ENCODE data around the gene POLR2B. TPM values are rescaled to one million over a fixed set of nuclear protein-coding genes. Genes with fewer than 3 reads are reported as not detected.
"Not testable (repeated sequence)": the region's sequence is repeated elsewhere in the genome, so short reads cannot be mapped to it uniquely, and the experiment has no call there.

POLR2B gene
- total RNA-seq, 1 donor from 2014 or later = 80.9 TPM

GRCh38 chr4:56986192-56986591, 7.5 kb downstream of the POLR2B start:
- DNase-seq (ENCODE audit: extremely low read depth, low read depth, low spot score) = no peak

DNA sequence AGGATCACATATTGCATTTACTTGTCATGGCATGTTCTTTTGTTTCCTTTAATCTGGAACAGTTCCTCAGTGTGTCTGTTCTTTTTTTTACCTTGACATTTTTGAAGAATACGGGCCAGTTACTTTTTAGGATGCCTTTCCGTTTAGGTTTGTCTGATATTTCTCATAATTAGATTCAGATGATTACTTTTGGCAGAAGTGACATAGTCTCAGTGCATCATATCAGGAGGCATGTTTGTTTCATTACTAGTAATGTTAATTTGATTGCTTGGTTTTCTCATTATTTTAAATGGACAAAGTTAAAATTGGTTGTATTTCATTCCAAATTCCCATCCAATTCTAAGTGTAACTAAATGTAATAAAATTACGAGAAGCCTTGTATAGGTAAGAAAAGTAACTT, 8.3 kb downstream of the POLR2B start:
- DNase-seq (ENCODE audit: extremely low read depth, low read depth, low spot score) = no peak

DNA sequence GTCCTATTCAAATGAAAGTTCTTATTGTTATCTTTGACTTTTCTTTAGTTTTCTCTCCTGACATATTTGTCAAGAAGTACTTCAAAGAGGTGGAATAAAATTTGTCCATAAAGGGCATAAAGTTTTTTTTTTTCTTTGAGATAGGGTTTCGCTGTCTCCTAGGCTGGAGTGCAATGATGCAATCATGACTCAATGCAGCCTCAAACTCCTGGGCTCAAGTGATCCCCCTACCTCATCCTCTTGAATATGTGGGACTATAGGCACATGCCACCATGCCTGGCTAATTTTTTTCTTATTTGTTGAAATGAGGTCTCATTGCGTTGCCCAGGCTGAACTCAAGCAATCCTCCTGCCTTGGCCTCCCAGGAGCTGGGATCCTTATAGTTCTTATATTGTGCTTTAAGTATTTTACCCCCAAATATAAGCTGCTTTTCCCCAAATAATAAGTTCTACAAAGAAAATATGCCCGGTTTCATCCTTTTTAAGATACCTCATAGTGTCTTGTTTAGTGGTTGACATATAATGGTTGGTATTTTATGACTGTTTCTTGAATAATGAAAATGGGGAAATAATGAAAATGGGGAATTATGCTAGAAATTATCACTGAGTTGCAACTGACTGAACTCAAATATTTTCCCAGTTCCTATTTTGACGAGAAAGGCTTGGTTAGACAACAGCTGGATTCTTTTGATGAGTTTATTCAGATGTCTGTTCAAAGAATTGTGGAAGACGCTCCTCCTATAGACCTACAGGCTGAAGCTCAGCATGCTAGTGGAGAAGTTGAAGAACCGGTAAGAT, 11.6 kb downstream of the POLR2B start:
- DNase-seq (ENCODE audit: extremely low read depth, low read depth, low spot score) = no peak

- DNase-seq (ENCODE audit: extremely low read depth, low read depth, low spot score) = peak; percentile 64
Observed at GRCh38 chr4:56995525-56995924, 16.8 kb downstream of the POLR2B start.

GRCh38 chr4:56999751-57000150, 21.1 kb downstream of the POLR2B start:
- no peak for DNase-seq (ENCODE audit: extremely low read depth, low read depth, low spot score)

- no peak for DNase-seq (ENCODE audit: extremely low read depth, low read depth, low spot score)
Observed at GRCh38 chr4:57013543-57014120, 34.9 kb downstream of the POLR2B start.

DNA sequence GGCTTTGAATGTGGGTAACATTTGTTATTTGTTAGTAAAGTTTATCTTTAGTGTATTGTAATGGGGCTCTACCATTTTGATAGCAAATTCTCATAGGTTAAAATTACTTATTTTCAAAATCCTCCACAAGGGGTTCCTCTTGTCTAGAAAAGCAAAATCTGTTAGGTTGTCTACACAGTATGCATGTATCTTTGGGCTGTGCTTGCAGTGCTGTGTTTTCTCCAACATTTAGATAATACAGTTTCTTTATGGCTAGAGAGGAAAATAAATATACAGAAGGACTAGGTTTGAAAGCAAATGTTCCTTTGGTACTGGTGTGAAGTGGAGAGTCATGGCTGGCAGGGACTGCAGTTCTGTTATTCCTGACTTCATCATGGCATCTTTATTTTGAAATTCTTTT, 40.3 kb downstream of the POLR2B start:
- DNase-seq (ENCODE audit: extremely low read depth, low read depth, low spot score) = no peak

GRCh38 chr4:57020467-57021101, 41.9 kb downstream of the POLR2B start:
- DNase-seq (ENCODE audit: extremely low read depth, low read depth, low spot score) = peak; percentile 89

DNA sequence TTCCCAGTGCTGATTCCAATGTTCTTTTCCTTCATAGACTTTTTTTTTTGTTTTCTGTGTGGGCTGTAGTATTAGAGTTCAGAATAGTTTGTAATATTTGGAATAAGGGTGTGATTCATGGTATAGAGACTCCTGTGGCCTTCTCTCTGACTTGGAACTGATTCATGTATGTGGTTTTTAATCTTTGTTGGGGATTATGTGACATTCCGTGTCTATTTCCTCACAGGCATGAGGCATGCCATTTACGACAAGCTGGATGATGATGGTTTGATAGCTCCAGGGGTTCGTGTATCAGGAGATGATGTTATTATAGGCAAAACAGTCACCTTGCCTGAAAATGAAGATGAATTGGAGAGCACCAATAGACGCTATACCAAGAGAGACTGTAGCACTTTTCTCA, 44.4 kb downstream of the POLR2B start:
- DNase-seq (ENCODE audit: extremely low read depth, low read depth, low spot score) = no peak

GRCh38 chr4:57034520-57034919, 55.8 kb downstream of the POLR2B start:
- no peak for DNase-seq (ENCODE audit: extremely low read depth, low read depth, low spot score)

- no peak for DNase-seq (ENCODE audit: extremely low read depth, low read depth, low spot score)
Observed at GRCh38 chr4:57037982-57038604, 59.4 kb downstream of the POLR2B start.

- no peak for DNase-seq (ENCODE audit: extremely low read depth, low read depth, low spot score)
Observed at GRCh38 chr4:57039345-57039744, 60.6 kb downstream of the POLR2B start.

GRCh38 chr4:57040510-57040909, 61.8 kb downstream of the POLR2B start:
- no peak for DNase-seq (ENCODE audit: extremely low read depth, low read depth, low spot score)

DNA sequence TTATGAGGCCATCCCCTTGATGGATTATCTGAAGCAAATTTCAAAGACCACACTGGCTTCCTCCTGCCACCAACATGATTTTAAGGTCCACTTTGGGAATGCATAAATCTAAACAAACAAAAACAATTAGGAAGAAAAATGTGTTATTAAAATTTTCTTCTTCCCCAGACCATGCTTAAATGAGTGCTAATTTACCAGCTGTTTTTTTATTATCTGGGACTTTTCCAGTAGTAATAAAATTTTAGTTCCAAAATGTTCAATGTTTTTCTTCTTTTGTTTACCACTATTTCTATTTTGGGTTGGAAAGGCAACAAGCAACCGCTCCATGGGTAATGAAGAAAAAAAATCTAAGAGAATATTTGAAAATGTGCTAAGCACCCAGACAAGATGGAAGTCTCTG, 62.3 kb downstream of the POLR2B start:
- no peak for DNase-seq (ENCODE audit: extremely low read depth, low read depth, low spot score)

DNA sequence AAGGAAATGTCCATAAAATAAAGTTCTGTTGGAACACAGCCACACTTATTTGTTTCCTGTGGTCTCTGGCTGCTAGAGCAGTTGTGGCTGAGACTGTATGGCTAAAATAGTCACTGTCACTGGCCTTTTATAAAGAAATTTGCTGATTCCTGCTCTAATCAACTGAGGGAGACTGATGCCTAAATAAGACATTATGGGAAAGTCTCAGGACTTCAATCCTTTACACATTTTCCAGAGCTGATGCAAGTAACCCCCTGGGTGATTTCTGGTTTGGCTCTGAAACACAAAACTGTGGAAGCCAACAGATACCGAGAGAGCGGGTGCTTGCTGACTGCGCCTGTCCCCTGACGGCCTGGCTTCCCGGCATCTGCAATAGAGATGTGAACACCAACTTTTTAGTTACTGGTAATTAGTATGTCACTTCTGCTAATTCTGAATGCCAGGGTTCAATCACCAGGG, 64.0 kb downstream of the POLR2B start:
- no peak for DNase-seq (ENCODE audit: extremely low read depth, low read depth, low spot score)

GRCh38 chr4:57043347-57044251, 64.9 kb downstream of the POLR2B start:
- DNase-seq (ENCODE audit: extremely low read depth, low read depth, low spot score) = no peak

DNA sequence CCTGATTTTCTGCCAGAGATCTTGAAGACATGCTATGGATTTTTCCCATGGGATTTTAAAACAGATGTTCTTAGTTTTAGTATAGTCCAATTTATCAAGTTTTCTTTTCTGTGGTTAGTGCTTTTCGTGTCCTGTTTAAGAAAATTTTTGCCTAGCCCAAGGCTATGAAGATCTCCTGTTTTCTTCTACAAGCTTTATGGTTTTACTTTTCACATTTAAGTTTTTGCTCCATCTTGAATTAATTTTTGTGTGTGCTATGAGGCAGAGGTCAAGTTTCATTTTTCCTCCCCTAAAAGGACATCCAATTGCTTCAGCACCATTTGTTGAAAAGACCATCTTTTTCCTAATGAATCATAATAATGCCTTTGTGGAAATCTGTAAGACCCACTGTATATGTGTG, 65.6 kb downstream of the POLR2B start:
- no peak for DNase-seq (ENCODE audit: extremely low read depth, low read depth, low spot score)

DNA sequence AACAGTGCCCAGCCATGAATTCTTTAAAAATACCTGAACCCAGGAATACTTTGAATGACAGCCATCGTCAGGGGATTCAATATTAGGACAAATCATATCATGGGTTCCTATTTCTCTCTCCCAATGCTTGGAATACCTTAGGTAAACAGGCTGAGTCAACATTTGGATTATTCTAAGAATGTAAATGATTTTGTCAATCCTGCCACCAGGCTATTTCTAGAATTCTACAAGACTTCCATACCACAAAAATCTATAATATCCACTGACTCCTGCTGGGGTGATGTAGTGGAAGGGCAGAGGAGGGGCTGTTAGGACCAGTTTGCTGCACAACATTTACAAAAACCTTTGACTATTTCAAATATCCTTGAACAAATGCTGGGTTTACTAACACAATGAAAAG, 66.3 kb downstream of the POLR2B start:
- no peak for DNase-seq (ENCODE audit: extremely low read depth, low read depth, low spot score)

DNA sequence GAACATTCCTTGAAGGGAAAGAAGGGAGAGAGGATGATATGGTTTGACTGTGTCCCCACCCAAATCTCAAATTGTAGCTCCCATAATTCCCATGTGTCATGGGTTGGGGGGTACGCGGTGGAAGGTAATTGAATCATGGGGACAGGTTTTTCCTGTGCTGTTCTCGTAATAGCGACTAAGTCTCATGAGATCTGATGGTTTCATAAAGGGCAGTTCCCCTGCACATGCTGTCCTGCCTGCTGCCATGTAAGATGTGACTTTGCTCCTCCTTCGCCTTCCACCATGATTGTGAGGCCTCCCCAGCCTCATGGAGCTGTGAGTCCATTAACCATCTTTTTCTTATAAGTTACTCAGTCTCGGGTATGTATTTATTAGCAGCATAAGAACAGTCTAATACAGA, 68.3 kb downstream of the POLR2B start:
- DNase-seq (ENCODE audit: extremely low read depth, low read depth, low spot score) = not testable (repeated sequence)

GRCh38 chr4:57048590-57049304, 70.1 kb downstream of the POLR2B start:
- no peak for DNase-seq (ENCODE audit: extremely low read depth, low read depth, low spot score)
